GM21529 (cell line): ENCODE measurements around the gene SPINT1.
"Not testable (repeated sequence)": the region's sequence is repeated elsewhere in the genome, so short reads cannot be mapped to it uniquely, and the experiment has no call there.

Experiments
- ATAC-seq: cut with Tn5 transposase; IDR thresholded peaks from one replicate; pipeline ENCODE4 v1.9.1; 2021; ENCODE audit not compliant: unreplicated experiment

Gene SPINT1

DNA sequence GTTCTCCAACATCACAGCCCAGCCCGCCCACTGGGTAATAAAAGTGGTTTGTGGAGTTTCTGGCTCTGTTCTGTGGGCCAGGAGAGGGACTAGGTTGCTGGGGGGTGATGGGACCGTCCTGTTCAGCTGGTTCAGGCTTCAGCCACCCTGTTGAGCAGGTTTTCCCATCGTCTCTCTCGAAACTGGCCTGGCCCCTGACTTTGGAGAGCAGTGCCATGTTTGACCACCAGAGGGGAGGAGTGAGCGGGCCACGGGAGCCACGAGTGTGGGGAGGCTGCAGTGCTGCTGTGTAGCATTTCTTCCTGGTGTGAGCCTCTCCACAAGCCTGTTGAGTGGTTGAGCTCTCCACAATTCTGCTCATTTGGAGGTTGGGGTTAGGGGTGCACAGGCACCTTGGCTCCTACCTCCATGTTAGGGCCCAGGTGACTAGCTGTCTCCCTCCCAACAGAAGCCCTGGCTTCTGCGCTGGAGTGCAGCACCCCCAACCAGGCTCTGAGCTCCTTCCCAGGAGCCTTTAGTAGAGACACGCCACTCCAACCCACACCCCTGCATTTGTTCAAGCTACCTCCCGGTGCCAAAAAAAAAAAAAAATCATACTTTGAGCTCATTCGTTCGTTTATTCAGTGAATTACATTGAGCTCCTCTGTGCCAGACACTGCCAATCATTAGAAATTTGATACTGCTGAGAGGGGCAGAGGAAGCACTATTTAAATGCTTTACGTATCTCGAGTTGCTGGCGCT is 13.9 kb downstream of the SPINT1 start:
- peak; percentile 78 for ATAC-seq

DNA sequence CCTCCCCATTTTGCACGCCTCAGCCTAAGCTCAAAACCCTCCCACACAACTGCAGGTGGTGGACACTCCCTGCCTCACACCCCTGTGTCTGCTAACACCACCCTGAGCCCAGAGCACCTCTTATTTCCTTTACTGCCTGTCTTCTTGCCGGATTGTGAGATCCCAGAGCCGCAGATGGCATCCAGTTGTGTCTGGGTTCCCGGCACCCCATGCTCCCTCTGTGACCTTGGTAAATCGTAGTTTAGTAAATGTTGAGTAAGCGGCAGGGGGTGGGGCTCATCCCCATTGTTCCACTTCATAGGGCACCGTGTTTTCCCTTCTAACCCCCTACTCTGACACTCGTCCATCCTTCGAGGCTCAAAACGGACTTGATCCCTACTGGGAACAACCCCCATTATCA is 14.9 kb downstream of the SPINT1 start:
- no peak for ATAC-seq

DNA sequence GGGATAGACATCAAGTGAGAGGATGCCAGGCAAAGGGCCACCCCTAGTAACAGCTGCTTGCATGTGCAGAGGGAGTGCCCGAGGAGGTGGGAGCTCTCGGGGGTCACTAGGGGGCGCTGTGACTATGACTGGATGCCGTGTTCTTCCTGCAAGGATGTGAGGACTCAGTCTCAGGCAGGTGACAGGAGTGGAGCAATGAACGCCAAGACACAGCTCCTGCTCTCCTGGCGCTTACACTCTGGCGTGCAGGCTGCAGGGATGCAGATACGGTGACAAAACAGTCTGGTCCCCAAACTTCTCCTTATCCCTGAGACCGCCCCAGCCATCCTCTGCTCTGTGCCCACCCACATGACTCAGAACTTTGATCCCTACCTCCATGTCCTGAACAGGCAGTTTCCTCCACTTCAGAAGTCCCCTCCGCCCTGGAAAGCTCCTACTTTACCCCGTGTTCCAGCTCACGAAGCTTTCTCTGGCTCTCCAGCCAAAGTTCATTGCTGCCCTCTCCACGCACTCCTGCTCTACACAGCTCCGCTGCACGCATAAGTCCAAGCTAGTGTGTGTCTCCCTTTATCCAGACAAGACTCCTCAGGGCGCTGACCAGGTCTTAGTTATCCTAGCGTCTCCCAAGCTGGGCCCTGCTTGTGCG is 15.5 kb downstream of the SPINT1 start:
- peak; percentile 65 for ATAC-seq

DNA sequence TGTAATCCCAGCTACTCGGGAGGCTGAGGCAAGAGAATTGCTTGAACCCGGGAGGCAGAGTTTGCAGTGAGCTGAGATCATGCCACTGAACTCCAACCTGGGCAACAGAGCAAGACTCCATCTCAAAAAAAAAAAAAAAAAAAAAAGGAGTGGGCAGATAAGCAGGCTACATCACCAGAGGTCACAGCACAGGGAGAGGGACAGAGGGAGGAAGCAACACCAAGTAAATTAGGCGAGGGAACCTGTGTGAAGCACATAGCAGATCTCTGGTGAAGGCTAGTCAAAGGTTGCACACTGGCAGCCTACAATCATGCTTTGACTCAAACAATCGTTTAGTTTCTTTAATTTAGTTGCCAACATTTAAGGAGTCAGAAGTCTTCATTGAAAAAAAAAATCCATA is 17.3 kb downstream of the SPINT1 start:
- not testable (repeated sequence) for ATAC-seq

DNA sequence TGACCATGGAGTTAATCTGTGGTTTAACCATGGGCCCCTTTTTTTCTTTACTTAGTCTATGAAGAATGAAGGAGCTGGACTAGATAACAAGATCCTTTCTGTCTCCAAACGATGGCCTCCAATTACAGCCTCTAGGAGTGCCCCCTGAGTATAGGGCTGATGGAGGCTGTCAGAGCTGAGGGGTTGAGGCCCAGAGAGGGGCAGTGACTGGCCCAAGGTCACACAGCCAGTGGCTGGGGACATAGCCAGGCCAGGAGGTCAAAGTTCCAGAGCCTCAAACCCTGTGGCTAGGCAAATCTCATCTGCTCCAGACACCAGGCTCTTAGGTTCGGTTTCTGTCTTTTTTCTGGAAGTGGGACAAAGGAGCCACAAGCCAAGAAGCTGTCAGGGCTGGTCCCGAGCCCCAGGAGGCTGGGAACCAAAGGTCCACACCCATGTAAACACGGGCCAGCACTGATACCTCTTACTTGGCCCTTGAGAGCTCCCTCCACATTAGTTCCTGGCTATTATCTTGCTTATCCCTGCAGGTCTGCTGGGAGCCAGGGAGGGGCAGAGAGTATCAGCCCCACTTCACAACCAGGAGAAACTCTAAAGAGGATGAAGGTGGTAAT is 19.9 kb downstream of the SPINT1 start:
- no peak for ATAC-seq

DNA sequence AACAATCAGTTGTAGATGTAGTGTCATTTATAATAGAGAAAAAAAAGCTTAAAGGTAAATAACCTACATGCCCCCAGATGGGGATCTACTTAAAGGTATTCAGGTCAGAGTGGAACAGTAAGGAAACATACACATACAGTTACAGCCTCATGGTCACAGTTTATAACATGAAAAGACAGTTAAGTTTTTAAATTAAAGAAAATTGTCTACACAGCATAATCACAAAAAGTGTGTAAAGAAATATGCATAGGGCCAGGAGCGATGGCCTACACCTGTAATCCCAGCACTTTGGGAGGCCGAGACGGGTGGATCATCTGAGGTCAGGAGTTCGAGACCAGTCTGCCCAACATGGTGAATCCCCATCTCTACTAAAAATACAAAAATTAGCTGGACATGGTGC is 23.4 kb downstream of the SPINT1 start:
- ATAC-seq, result no peak

DNA sequence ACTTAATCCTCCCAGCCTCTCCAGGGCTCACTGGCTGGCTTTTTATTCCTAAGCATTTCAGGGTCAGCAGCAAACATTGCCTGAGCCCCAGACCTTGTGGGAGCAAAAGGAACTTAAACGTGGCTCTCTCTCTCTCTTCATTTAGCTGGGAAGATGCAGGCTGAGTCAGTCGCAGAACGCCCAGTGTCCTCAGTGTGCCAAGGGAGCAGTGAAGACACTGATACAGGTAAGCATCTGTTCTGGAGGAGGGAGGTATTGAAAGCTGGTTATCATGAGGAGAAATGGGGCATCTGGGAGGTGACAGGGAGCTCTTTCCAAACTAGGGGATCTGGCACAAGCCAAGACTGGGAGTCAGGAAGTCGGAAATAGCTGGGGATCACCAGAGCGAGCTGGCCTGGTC is 25.8 kb downstream of the SPINT1 start:
- no peak for ATAC-seq

DNA sequence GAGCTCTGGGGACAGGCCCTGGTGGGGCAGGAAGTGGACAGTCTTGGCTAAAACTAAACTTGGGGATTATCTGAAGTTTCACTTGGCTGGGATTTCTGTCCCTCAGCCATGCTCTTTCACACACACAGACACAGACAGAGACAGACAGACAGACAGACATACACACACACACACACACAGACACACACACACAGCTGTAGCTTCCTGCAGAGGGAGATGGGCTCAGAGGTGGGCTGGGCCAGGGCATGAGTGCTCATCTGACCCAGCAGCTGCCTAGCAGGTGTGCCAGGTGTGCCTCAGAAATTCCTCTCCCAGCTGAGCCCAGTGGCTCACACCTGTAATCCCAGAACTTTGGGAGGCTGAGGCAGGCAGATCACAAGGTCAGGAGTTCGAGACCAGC is 26.9 kb downstream of the SPINT1 start:
- ATAC-seq, result no peak

DNA sequence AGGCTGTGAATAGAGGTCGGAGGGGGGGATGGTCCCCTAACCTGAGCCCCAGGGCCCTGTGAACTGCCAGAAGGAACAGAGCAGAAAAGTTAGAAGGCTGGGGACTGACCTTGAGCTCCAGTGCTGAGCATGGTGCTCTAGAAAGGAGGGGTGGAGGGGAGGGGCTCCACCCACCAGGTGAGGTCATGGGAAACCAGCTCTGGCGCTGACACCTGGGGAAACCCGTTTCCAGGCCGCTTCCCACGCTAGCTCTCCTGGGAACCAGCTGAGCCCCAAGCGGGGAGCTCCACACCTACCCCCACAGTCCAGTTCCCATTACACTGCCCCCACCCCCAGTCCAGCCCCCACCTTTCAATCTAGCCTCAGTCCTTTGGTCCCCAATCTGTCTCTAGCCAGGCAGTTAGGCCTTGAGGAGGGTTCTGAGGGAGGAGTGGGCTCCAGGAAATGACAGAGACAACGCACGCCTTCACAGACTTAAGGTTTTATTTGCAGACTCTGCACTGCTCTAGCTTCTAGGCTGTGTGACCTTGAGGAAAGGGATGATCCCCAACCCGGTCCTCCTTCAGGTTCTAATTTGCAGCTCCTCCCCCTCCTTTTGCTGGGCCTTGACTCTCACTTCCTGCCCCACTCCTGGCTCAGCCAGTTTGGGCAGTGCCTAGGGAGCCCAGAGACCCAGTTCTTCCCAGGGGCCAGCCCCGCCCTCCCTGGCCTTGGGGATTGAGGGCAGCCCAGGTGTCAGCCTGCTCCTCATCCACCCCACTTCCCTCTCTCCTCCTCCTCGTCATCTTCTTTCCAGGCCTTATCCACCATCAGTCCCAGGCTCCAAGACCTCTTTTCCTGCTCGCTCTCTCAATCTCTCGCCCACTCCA is 28.1 kb downstream of the SPINT1 start:
- ATAC-seq, result peak; percentile 38

DNA sequence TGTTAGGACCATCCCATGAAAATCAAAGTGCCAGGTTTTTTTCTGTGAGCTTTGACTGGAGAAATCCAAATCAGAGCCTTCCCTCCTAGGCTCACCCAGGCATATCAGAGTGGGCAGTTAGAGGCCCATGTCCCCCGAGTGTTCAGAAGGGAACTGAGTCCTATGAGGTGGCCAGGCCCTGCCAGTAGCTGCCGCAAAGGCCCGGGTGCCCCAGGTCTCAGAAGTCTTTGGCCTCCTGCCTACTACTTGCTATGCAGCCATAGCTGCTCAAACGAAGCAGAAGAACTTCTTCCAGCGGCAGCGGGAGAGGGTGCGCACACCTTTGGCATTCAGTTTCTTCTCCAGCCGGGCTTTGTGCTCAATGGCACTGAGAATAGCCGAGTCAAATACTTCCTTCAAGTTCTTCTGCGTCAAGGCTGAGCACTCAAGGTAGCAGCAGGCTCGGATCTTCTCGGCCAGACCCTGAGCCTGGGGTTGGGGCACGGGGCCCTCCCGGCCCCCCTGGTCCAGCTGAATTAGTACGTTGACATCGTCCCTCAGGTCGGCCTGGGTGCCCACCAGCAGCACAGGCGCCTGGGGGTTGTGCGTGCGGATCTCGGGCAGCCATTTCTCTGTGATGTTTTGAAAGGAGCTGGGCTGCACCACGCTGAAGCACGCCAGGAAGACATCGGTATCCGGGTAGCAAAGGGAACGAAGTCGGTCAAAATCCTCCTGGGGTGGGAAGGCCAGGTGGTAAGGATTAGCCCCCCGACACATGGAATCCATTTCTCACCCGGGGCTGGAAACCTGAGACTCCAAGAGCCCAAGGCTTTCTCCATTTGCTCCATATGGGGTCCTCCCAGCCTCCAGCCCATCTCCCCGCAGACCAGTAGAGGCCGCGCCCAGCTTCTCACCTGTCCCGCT is 29.2 kb downstream of the SPINT1 start:
- ATAC-seq, result no peak

DNA sequence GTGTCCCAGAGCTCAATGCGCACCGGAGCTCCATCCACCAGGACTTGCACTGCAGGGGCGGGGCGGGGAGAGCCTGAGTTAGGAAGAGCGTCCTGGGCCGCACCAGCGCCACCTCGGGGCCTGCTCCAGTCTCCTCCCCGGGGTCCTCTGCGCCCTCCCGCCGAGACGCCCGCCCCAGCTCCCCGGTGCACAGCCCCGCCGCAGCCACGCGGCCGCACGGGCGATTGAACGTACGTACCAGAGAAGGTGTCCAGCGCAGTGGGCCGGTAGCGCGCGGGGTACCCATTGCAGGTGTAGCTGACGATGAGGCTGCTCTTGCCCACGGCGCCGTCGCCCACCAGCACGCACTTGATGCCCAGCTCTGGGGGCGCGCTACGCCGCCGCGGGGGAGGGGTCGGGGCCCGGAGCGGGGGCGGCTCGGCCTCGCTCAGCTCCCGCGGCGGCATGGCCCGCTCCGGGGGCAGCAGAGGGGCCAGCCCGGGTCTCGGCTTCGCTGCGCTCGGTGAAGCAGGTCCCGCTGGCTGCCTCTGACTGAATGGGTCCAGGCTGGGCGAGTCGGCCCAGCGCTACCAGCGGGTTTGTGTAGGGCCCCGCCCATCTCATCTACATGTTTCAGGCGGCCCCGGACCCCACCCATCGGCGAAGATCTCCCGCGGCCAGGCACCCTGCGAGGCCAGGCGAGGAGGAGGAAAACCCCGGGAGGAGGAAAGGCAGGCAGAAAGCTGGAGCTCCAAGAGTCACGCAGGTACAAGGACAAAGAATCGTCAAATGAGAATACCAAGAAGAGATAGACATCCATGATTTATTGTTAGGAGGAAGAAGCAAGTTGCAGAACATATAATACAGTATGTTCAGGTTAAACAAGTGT is 30.1 kb downstream of the SPINT1 start, which contains the start of gene RHOV:
Gene RHOV (minus strand): TSS at position 541 of the 868 bp plus-strand sequence. CDS start 95 bp downstream, at position 446.
- peak; percentile 59 for ATAC-seq

DNA sequence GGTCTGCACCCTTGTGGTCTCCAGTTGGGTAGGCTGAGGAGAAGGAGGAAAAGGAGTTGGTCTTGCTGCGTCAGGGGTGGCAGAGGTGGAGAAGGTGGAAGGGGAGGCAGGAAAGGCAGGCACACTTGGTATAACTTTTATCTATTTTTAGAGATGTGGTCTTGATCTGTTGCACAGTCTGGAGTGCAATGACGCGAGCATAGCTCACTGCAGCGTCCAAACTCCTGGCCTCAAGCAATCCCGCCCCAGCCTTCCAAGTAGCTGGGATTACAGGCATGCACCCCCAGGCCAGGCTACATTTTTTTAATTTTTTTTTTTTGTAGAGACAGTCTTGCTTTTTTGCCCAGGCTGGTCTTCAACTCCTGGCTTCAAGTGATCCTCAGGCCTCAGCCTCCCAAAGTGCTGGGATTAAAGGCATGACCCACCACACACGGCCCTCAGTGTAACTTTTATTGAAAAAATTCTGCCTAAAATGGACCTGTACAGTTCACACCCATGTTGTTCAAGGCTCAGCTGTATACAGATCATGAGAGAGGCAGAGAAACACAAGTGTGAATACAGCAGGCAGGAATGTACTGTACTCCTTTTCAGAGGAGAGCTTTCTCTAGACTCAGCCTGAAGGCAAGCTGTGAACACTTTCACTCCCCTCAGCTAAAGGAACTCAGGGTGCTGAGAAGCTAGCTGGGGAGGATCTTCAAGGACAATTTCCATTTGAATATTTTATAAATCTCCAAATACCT is 32.3 kb downstream of the SPINT1 start:
- no peak for ATAC-seq

DNA sequence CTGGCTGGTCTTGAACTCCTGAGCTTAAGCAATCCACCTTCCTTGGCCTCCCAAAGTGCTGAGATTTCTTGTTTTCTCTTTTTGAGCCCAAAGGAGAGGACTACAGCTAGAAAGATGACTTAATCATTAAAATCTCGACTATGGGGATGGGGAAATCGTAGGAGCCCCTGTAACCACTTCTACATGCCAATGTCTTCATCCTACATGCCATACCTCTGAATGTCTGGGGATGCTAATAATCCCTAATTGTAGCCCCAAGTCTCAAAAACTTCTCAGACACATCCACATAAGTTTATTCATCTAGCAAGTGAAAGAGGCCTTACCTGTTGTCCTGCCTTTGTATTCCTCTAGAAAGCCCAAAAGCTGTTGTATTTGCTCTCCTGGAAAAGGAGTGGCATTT is 33.8 kb downstream of the SPINT1 start:
- no peak for ATAC-seq

DNA sequence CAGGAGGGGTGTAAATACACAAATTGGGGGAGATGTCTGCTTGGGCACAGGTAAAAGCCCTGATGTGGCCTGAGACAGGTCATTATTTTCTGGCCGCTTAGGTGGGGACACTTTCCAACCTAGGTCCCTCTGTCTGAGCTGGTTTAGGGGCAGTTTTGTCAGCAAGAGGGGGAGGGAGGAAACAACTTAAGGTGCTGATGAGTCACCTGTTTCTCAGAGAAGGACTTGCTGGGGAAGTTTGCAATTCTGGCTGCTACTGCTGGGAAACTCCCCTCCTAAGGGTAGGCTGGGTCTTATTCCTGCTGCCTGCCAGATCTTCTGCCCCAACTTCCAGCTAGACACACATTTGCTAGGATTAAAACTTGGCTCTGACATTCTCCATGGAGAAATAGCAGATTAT is 34.9 kb downstream of the SPINT1 start:
- no peak for ATAC-seq

DNA sequence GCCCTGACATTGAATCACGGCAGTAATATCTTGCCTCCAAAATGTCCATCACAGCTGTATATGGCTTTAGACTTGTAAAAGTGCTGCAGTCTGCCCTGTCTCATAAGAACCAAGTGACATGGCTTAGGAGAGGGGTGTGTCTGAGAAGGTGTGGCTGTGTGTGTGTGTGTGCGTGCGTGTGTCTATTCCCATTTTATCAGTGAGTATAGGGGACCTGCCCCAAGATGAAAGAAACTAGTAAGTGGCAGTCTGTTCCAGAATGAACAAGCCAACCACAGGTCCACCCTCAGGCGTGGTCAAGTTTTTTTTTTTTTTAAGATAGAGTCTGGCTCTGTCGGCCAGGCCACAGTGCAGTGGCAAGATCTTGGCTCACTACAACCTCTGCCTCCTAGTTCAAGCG is 35.8 kb downstream of the SPINT1 start:
- no peak for ATAC-seq

DNA sequence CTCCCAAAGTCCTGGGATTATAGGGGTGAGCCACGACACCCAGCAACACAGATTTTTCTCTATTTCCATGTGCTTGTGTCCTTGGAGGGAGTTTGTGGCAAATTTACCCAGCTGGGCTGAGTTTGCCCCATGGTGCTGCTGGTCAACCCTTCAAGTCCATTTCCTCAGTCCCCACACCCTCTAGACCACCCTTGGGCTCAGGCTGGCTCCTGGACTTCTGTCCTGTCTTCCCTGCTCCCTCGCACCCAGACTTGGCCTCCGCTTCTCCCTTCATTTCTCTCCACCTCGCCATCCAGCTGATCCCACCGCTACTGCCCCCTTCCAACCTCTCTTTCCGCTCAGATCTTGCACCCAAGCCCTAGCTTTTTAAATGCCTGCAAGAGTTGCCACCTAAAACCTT is 37.5 kb downstream of the SPINT1 start:
- no peak for ATAC-seq

DNA sequence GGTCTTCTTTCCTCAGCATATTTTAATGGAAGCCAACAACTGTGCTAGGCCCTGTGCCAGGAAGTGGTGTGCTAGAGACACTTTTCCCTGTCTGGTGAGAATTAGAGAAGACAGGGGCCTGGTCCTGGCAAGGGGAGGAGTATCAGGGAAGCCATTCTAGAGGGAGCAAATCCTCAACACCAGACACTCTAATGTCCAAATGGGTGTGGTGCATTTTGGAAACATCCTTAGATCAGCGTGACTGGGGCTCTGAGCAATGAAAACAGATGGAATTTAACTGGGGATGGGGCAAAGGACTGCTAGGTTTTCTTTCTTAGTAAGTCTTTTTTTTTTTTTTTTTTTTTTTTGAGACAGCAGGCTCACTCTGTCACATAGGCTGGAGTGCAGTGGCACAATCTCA is 42.7 kb downstream of the SPINT1 start:
- ATAC-seq, result no peak

DNA sequence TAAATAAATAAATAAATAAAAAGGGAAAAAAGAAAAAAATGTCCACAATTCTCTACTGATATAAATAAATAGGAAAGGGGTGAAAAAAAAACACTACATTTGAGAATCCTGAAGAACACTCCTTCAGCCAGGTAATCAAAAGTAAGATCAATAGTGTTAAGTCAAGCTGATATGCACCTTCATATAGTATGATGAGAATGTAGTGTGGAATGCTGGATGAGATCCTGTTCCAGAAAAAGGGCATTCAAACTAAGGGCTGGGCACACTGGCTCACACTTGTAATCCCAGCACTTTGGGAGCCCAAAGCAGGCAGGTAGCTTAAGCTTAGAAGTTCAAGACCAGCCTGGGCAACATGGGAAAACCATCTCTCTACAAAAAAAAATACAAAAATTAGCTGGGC is 45.3 kb downstream of the SPINT1 start:
- ATAC-seq, result no peak

DNA sequence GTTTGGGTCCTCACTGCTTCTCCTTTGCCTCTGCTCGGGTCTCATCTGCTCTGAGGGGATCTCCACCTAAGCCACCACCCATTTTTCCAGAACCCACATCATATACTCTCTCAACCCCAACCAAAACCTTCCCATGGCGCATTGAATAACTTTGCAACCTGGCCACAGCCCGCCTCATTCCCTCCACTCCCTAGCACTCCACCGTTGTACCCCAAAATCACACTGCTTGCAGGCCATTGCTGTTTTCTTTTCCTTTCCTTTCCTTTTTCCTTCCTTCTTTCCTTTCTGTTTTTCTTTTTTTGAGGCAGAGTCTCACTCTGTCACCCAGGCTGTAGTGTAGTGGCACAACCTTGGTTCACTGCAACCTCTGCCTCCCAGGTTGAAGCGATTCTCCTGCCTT is 47.3 kb downstream of the SPINT1 start:
- ATAC-seq, result no peak
